Lung (tissue), 12 donors: ENCODE results near the gene POLR3K. TPM values are rescaled to one million over a fixed set of nuclear protein-coding genes. Genes with fewer than 3 reads are reported as not detected.

Experiments used
- ATAC-seq: fragments of 200-7000 bp; cut with Tn5 transposase; one replicate; pipeline ENCODE4 v1.9.1; 2020; ENCODE audit warnings: moderate number of reproducible peaks; ENCODE audit not compliant: insufficient read depth, low FRiP score
- DNase-seq, 3 donors: peaks; one replicate each; pipeline ENCODE4 v3.0.0-alpha.2; 2013 to 2017
- H3K27ac ChIP-seq, 2 donors: one replicate each; pipeline ENCODE4 v1.5.1; 2013; ENCODE audit warnings: mild to moderate bottlenecking in 2 of 2, moderate library complexity in 2 of 2, control low read depth in 1 of 2, inconsistent platforms in 1 of 2, low read depth in 1 of 2, low read length in 1 of 2
- H3K27me3 ChIP-seq, 3 donors: one replicate each; pipeline ENCODE4 v1.5.1; 2013; ENCODE audit warnings: low read length in 2 of 3; ENCODE audit not compliant: control insufficient read depth in 3 of 3, insufficient read depth in 3 of 3
- H3K36me3 ChIP-seq, 4 donors: one replicate each; pipeline ENCODE4 v1.5.1; 2013; ENCODE audit warnings: low read length in 4 of 4, mild to moderate bottlenecking in 1 of 4, moderate library complexity in 1 of 4; ENCODE audit not compliant: control insufficient read depth in 4 of 4, insufficient read depth in 4 of 4
- H3K4me1 ChIP-seq, 5 donors: one replicate each; pipeline ENCODE4 v1.5.1; 2013; ENCODE audit warnings: low read length in 5 of 5, mild to moderate bottlenecking in 2 of 5, moderate library complexity in 1 of 5; ENCODE audit not compliant: control insufficient read depth in 5 of 5, insufficient read depth in 5 of 5
- H3K4me3 ChIP-seq: one replicate; pipeline ENCODE4 v1.5.1; 2013; ENCODE audit warnings: mild to moderate bottlenecking, control low read depth, moderate library complexity
- H3K9ac ChIP-seq, 2 donors: one replicate each; pipeline ENCODE4 v1.5.1; 2013; ENCODE audit warnings: low read length in 2 of 2, control low read depth in 1 of 2; ENCODE audit not compliant: insufficient read depth in 1 of 2
- H3K9me3 ChIP-seq, 4 donors: one replicate each; pipeline ENCODE4 v1.5.1; 2013; ENCODE audit warnings: low read length in 3 of 4, mild to moderate bottlenecking in 1 of 4, moderate library complexity in 1 of 4; ENCODE audit not compliant: control insufficient read depth in 4 of 4, insufficient read depth in 3 of 4
- WGBS, 2 donors: extraction: QIAGEN DNeasy Blood & Tissue Kit; methylation state at CpG; one replicate each; pipeline ENCODE4 v1.1.7; 2013; 5-methylcytosine and 5-hydroxymethylcytosine counted together
- polyA plus RNA-seq, 2 donors: library from polyadenylated mRNA; stranded (reverse); fragments of 200-250 nt; gene quantifications; one replicate each; pipeline ENCODE4 v1.2.1, GENCODE V29; 2013
- total RNA-seq, 2 donors: library from RNA; depleted of rRNA in 1 of 2; stranded (reverse); fragments of >200 nt in 1 of 2; gene quantifications; one replicate each; pipeline ENCODE4 v1.2.1, GENCODE V29; 2014 to 2021
- TF ChIP-seq, protein P1 (sequence below): IDR thresholded peaks from 2 replicates; pipeline ENCODE4 v1.5.1; 2012; ENCODE audit warnings: mild to moderate bottlenecking; ENCODE audit errors: control extremely low read depth, extremely low read depth
- donor health status: control.
- donor health status: control.
- donor health status: Bipolar disorder and iron deficiency.
- donor health status: healthy.
- donor health status: DM: yes; HTN: yes; CAD: no.

The POLR3K gene
- total and polyA plus RNA-seq, 4 donors, result 4.8 to 15.7 (median 12.0) TPM

DNA sequence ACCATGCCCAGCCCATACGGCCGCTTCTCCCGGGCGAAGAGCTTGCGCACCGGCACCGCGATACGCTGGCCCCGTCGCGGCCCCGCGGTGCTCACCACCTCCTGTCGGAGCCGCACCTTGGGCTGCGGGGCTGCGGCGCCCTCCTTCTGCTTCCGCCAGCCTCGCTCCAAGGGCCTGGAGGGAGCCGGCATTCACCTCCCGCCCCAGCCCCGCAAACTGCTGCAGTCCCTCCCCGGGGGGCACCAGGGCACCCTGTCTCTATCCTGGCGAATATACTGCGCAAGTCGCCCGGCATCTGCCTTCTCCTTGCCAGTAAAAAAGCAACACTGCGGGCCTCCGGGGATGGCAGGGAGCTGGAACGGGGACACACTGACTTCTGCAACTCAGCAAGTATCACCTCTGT is 8.5 kb upstream of the POLR3K start:
- WGBS, 2 donors, result 93 to 95% methylated on average over 32 of the region's 32 CpGs

DNA sequence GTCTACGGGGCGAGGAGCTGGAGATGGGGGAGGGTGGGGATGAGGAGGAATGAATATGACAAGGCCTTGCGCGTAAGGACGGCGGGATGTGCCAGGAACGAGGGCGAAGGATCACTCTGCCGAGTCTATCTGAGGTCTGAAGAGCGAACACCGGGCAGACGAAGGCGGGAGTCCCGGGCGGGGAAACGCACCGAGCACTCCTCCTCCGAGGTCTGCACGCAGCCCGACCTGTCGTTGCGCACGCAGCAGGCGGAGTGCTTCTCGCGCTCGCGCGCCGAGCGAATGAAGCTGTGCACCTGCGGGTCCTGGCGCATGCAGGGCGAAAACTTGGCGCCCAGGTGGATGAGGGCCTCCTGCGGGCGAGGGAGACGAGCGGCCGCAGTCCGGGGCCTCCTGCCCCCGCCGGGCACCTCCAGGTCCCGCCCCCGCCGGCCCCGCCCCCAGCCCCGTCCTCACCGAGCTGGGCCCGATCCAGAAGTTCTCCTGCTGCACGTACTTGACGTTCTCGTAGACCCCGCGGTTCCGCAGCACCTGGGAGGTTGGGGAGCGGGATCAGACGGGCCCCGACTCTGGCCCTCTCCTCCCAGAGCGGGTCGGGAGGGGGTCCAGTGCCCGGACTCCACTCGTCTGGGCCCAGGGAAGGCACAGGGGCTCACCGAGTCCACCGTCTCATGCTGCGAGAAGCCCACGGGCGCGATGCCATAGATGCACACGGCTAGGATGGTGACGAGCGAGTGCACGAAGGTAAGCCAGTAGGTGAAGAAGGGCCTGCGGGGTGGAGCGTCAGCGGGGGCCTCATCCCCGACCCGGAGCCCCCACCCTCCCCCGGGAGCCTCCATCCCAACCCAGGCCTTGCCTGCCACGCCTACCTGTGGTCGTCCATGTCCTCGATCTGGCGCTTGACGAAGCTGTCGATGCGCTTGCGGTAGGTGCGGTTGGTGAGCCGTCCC is 7.8 kb upstream of the POLR3K start:
- TF ChIP-seq, protein P1, sequence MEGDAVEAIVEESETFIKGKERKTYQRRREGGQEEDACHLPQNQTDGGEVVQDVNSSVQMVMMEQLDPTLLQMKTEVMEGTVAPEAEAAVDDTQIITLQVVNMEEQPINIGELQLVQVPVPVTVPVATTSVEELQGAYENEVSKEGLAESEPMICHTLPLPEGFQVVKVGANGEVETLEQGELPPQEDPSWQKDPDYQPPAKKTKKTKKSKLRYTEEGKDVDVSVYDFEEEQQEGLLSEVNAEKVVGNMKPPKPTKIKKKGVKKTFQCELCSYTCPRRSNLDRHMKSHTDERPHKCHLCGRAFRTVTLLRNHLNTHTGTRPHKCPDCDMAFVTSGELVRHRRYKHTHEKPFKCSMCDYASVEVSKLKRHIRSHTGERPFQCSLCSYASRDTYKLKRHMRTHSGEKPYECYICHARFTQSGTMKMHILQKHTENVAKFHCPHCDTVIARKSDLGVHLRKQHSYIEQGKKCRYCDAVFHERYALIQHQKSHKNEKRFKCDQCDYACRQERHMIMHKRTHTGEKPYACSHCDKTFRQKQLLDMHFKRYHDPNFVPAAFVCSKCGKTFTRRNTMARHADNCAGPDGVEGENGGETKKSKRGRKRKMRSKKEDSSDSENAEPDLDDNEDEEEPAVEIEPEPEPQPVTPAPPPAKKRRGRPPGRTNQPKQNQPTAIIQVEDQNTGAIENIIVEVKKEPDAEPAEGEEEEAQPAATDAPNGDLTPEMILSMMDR, result no peak
- no peak overlapping the region for H3K4me3 ChIP-seq
- DNase-seq, result no peak
- no peak overlapping the region for H3K27ac ChIP-seq
- WGBS, 2 donors, result 91% methylated on average over 89 of the region's 89 CpGs
- no peak for ATAC-seq
- H3K9ac ChIP-seq, result no peak overlapping the region
- H3K9me3 ChIP-seq, result no peaks in the 10 kb centered on the region
- H3K36me3 ChIP-seq, result peaks cover 0 to 83% (median 29%) of the 10 kb centered on the region in 4 donors
- H3K27me3 ChIP-seq, result no peaks in the 10 kb centered on the region
- peaks cover 0 to 6% (median 3%) of the 10 kb centered on the region in 5 donors for H3K4me1 ChIP-seq

More for the DNA sequence above, 8.5 kb upstream of the POLR3K start:
- no peaks in the 10 kb centered on the region for H3K9me3 ChIP-seq
- H3K27ac ChIP-seq, result no peak overlapping the region
- H3K9ac ChIP-seq, result no peak overlapping the region
- peaks cover 0 to 76% (median 27%) of the 10 kb centered on the region in 4 donors for H3K36me3 ChIP-seq
- TF ChIP-seq, protein P1, result no peak
- ATAC-seq (no peak), DNase-seq (no peak)
- peaks cover 0 to 12% (median 5%) of the 10 kb centered on the region in 5 donors for H3K4me1 ChIP-seq
- H3K4me3 ChIP-seq, result no peak overlapping the region
- no peaks in the 10 kb centered on the region for H3K27me3 ChIP-seq

DNA sequence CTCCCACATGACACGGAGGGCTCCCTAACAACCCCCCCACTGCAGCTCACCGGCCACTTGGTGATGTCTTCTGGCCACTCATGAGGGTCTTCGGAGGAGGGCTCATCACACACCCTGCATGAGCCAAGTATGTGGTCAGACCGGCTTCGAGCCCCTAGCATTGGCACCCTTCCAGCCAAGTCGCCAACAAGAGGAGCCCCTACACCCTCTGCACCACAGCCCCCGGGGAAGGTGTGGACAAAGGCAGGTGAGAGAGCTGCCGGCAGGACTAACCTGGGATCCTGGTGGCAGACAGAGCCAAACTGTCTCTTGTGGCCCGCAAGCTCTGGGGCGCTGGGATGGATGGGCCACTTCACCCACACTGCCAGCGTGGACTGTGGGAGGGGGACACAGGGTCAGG is 6.8 kb upstream of the POLR3K start:
- no peaks in the 10 kb centered on the region for H3K27me3 ChIP-seq
- H3K9ac ChIP-seq, result no peak overlapping the region
- H3K4me1 ChIP-seq, result no peaks in the 10 kb centered on the region
- no peak for ATAC-seq
- no peaks in the 10 kb centered on the region for H3K9me3 ChIP-seq
- TF ChIP-seq, protein P1, result no peak
- H3K4me3 ChIP-seq, result no peak overlapping the region
- peak in 1 of 3 donors; percentile 59 for DNase-seq
- 83 to 85% methylated on average over 11 of the region's 11 CpGs for WGBS, 2 donors
- H3K36me3 ChIP-seq, result peaks cover 0 to 92% (median 31%) of the 10 kb centered on the region in 4 donors
- no peak overlapping the region for H3K27ac ChIP-seq
